ENCODE measurements around the gene SAP25. TPM values are rescaled to one million over a fixed set of nuclear protein-coding genes. Genes with fewer than 3 reads are reported as not detected.

The SAP25 gene
- total and polyA plus RNA-seq, 2 of the 8 experiments (the other 6 are each of a cell fraction or from before 2014, with no cell fraction given), result 3.6 to 5.8 TPM

DNA sequence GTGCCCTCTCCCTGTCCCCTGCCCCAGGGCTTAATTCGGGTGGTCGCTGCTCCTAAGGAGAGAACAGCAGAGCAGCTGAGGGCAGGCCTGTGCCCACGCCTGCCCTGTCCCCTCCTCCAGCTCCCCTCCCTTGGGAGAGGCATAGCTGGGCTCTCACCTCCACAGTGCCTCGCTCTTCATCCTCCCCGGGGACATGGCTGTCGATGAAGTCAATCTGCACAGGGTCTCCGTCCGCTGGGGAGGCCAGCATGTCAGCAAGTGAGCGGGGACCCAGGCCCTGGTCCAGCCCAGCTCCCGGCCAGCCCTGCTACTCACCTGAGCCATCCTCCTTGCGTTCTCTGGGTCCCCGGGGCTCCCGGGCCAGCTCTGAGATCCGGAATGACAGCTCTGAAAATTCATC lies 3.8 kb upstream of the SAP25 start:
- CTCF ChIA-PET (ENCODE audit: partially characterized antibody), result interaction anchor here (0.9 to 3.8 kb wide), 9 partner anchors 9 to 147 kb away, joined by 3 to 16 read pairs (median 5); partner anchors contain the start of genes FBXO24, LRCH4 and MOSPD3
- H2BK20ac ChIP-seq (ENCODE audit: low read length), result no peak overlapping the region
- no peak overlapping the region; the same call in 1 of the 2 replicates for H2BK5ac ChIP-seq (ENCODE audit: low read depth, low read length)
- H4K8ac ChIP-seq (ENCODE audit: extremely low read depth, insufficient read depth, low read length), result no peak overlapping the region
- no peak overlapping the region for H2AFZ ChIP-seq (ENCODE audit: low read length)
- no peak overlapping the region for H3K56ac ChIP-seq (replicated peaks; ENCODE audit: insufficient read length, low read depth, low read length)
- H3K4me3 ChIP-seq (ENCODE audit: extremely low read depth in 1 of 4, insufficient read depth in 2 of 4, low read depth in 3 of 4, low read length in 4 of 4), result no peak overlapping the region
- H4K5ac ChIP-seq (ENCODE audit: insufficient read length, low read depth, low read length), result no peak overlapping the region
- no peak overlapping the region for H3K14ac ChIP-seq (ENCODE audit: insufficient read length)
- no peak overlapping the region for H2AK5ac ChIP-seq (ENCODE audit: low read depth, low read length)
- H3K27me3 ChIP-seq (replicated peaks in 1 of 4; ENCODE audit: control insufficient read depth in 3 of 4, extremely low read depth in 1 of 4, insufficient read depth in 3 of 4, low read length in 3 of 4), result peaks cover 0 to 2% (median 0%) of the 10 kb centered on the region in 4 experiments; a peak in 1 of 7 replicates
- peaks cover 15 to 41% (median 37%) of the 10 kb centered on the region in 4 experiments for H3K36me3 ChIP-seq (ENCODE audit: control insufficient read depth in 2 of 4, insufficient read depth in 4 of 4, low read length in 3 of 4)
- no peak overlapping the region for H3K23ac ChIP-seq (ENCODE audit: insufficient read length)
- no peak overlapping the region for H2BK12ac ChIP-seq (ENCODE audit: low read depth, low read length)
- TF ChIP-seq TAF1 (IDR thresholded peaks at IDR 0.05; ENCODE audit: low read depth, low read length) (no peak), CHD2 (IDR thresholded peaks at IDR 0.05; ENCODE audit: low read length) (no peak), BACH1 (IDR thresholded peaks at IDR 0.05; ENCODE audit: low read length) (no peak), ASH2L (IDR thresholded peaks at IDR 0.05; ENCODE audit: low read length) (no peak), BRCA1 (IDR thresholded peaks at IDR 0.05; ENCODE audit: low read depth, low read length) (no peak), TCF12 (IDR thresholded peaks at IDR 0.05; ENCODE audit: low read depth, low read length) (no peak), SIX5 (IDR thresholded peaks at IDR 0.05; ENCODE audit: low read depth, low read length) (no peak), TAF7 (optimal IDR thresholded peaks at IDR 0.05; ENCODE audit: borderline replicate concordance, low read depth, low read length) (no peak), TBP (IDR thresholded peaks at IDR 0.05; ENCODE audit: low read depth, low read length) (no peak), MAX (IDR thresholded peaks at IDR 0.05) (no peak)
- H2BK15ac ChIP-seq (ENCODE audit: low read length), result no peak overlapping the region
- POLR2A ChIA-PET (ENCODE audit: partially characterized antibody), result interaction anchor here (0.6 to 2.6 kb wide), 5 partner anchors 8 to 244 kb away, joined by 3 to 10 read pairs (median 3); partner anchors contain the start of genes FBXO24 and LRCH4
- DNase-seq (ENCODE audit: low read depth in 1 of 2, low spot score in 2 of 2) (no peak), FAIRE-seq (no peak)
- H3K4me2 ChIP-seq (ENCODE audit: insufficient read depth in 1 of 2, low read depth in 2 of 2, low read length in 2 of 2), result no peak overlapping the region
- no peak overlapping the region for H3K9ac ChIP-seq (replicated peaks in 1 of 4; ENCODE audit: extremely low read depth in 1 of 4, low read depth in 3 of 4, low read length in 3 of 4)
- H4K91ac ChIP-seq (replicated peaks; ENCODE audit: insufficient read length, low read length), result no peak overlapping the region
- H3K18ac ChIP-seq (ENCODE audit: extremely low read depth, low read length), result no peak overlapping the region
- peaks cover 0 to 8% (median 4%) of the 10 kb centered on the region in 4 experiments; a peak in 4 of 7 replicates for H3K4me1 ChIP-seq (replicated peaks in 1 of 4; ENCODE audit: control insufficient read depth in 3 of 4, insufficient read depth in 4 of 4, low read length in 3 of 4)
- no peak overlapping the region for H2BK120ac ChIP-seq (replicated peaks; ENCODE audit: low read depth, low read length)
- peaks cover 2 to 17% of the 10 kb centered on the region in 2 experiments for H4K20me1 ChIP-seq (replicated peaks in 1 of 2; ENCODE audit: control insufficient read depth in 1 of 2, insufficient read depth in 2 of 2, low read length in 2 of 2)
- no peaks in the 10 kb centered on the region for H3K79me2 ChIP-seq (ENCODE audit: control insufficient read depth in 1 of 2, insufficient read depth in 2 of 2, low read length in 2 of 2)
- peaks cover 7% of the 10 kb centered on the region for H3K79me1 ChIP-seq (ENCODE audit: low read depth, low read length)
- no peak overlapping the region for H3K27ac ChIP-seq (ENCODE audit: low read depth, low read length)
- no peaks in the 10 kb centered on the region for H3K9me3 ChIP-seq (ENCODE audit: insufficient read depth in 2 of 2, low read depth in 1 of 2, low read length in 1 of 2)
- H3K4ac ChIP-seq (replicated peaks; ENCODE audit: insufficient read length, low read depth, low read length), result no peak overlapping the region
- 87% methylated on average over 12 of the region's 14 CpGs; no CpG with 5 or more reads in 1 of the 2 experiments for WGBS, 2 experiments (ENCODE audit: extremely low coverage in 1 of 2, insufficient coverage in 1 of 2, insufficient read length in 1 of 2, insufficient replicate concordance in 2 of 2, low coverage in 1 of 2, low lambda C conversion rate in 2 of 2, missing lambda C conversion rate in 1 of 2)
- H3K23me2 ChIP-seq (ENCODE audit: low read depth, low read length), result peaks cover 7% of the 10 kb centered on the region
